ENCODE results near the gene SLC34A3.

GRCh38 chr9:137247916-137248175 lies 17.1 kb downstream of the SLC34A3 start:
- TF ChIP-seq CTCF (IDR thresholded peaks at IDR 0.05) (no peak), EP300 (IDR thresholded peaks at IDR 0.05) (no peak), POLR2A (IDR thresholded peaks at IDR 0.05) (no peak)

Measured in ovary (tissue), 3 donors.